ENCODE measurements around the gene SUSD2.

The SUSD2 gene

GRCh38 chr22:24156913-24157821, 24.1 kb upstream of the SUSD2 start:
- Histone ChIP-seq H3K9ac (ENCODE audit: low read length) (peak overlapping the region; percentile 70), H3K27ac (ENCODE audit: low read length) (peak overlapping the region; percentile 58), H3K4me2 (ENCODE audit: low read length) (peak overlapping the region; percentile 83), H3K9me3 (ENCODE audit: insufficient read depth, low read length) (no peaks in the 10 kb centered on the region), H4K20me1 (ENCODE audit: insufficient read depth, low read length) (no peaks in the 10 kb centered on the region; the same call in 1 of the 2 replicates), H3K79me2 (ENCODE audit: low read length) (no peaks in the 10 kb centered on the region), H3K4me1 (ENCODE audit: low read length) (peaks cover 25% of the 10 kb centered on the region), H2AFZ (ENCODE audit: low read depth, low read length) (peak overlapping the region; percentile 5; the same call in 1 of the 2 replicates), H3K27me3 (ENCODE audit: low read depth, low read length) (no peaks in the 10 kb centered on the region), H3K36me3 (replicated peaks; ENCODE audit: low read depth, low read length) (peaks cover 4% of the 10 kb centered on the region), H3K4me3 (ENCODE audit: low read length) (peak overlapping the region; percentile 84)
- TF ChIP-seq CTCF (IDR thresholded peaks at IDR 0.05; ENCODE audit: low read depth, low read length) (peak; percentile 90), EZH2phosphoT487 (IDR thresholded peaks at IDR 0.05; ENCODE audit: low read depth) (no peak)

- Histone ChIP-seq H3K79me2 (ENCODE audit: low read length) (no peaks in the 10 kb centered on the region), H3K4me2 (ENCODE audit: low read length) (peak overlapping the region; percentile 83), H3K4me3 (ENCODE audit: low read length) (peak overlapping the region; percentile 84; the same call in 1 of the 2 replicates), H3K36me3 (replicated peaks; ENCODE audit: low read depth, low read length) (peaks cover 4% of the 10 kb centered on the region), H3K9ac (ENCODE audit: low read length) (peak overlapping the region; percentile 50; the same call in 1 of the 2 replicates), H2AFZ (ENCODE audit: low read depth, low read length) (no peak overlapping the region), H3K27ac (ENCODE audit: low read length) (peak overlapping the region; percentile 57; the same call in 1 of the 2 replicates), H4K20me1 (ENCODE audit: insufficient read depth, low read length) (no peaks in the 10 kb centered on the region; the same call in 1 of the 2 replicates), H3K4me1 (ENCODE audit: low read length) (peaks cover 31% of the 10 kb centered on the region), H3K9me3 (ENCODE audit: insufficient read depth, low read length) (no peaks in the 10 kb centered on the region), H3K27me3 (ENCODE audit: low read depth, low read length) (no peaks in the 10 kb centered on the region)
- TF ChIP-seq EZH2phosphoT487 (IDR thresholded peaks at IDR 0.05; ENCODE audit: low read depth) (no peak), CTCF (IDR thresholded peaks at IDR 0.05; ENCODE audit: low read depth, low read length) (no peak)
Measured at GRCh38 chr22:24157822-24158135, 23.5 kb upstream of the SUSD2 start.

- H3K27me3 ChIP-seq (ENCODE audit: low read depth, low read length): no peaks in the 10 kb centered on the region
- H3K4me2 ChIP-seq (ENCODE audit: low read length): no peak overlapping the region
- no peaks in the 10 kb centered on the region for H3K79me2 ChIP-seq (ENCODE audit: low read length)
- no peaks in the 10 kb centered on the region; the same call in 1 of the 2 replicates for H4K20me1 ChIP-seq (ENCODE audit: insufficient read depth, low read length)
- no peak for TF ChIP-seq EZH2phosphoT487 (IDR thresholded peaks at IDR 0.05; ENCODE audit: low read depth)
- TF ChIP-seq CTCF (IDR thresholded peaks at IDR 0.05; ENCODE audit: low read depth, low read length): no peak
- peaks cover 8% of the 10 kb centered on the region for H3K36me3 ChIP-seq (replicated peaks; ENCODE audit: low read depth, low read length)
- no peak overlapping the region for H3K4me3 ChIP-seq (ENCODE audit: low read length)
- H3K4me1 ChIP-seq (ENCODE audit: low read length): peaks cover 44% of the 10 kb centered on the region
- no peaks in the 10 kb centered on the region for H3K9me3 ChIP-seq (ENCODE audit: insufficient read depth, low read length)
- H3K27ac ChIP-seq (ENCODE audit: low read length): no peak overlapping the region
- H2AFZ ChIP-seq (ENCODE audit: low read depth, low read length): no peak overlapping the region
- H3K9ac ChIP-seq (ENCODE audit: low read length): no peak overlapping the region
Measured at GRCh38 chr22:24159650-24160049, 21.6 kb upstream of the SUSD2 start.

GRCh38 chr22:24160546-24160945, 20.7 kb upstream of the SUSD2 start:
- Histone ChIP-seq H3K4me2 (ENCODE audit: low read length) (no peak overlapping the region), H4K20me1 (ENCODE audit: insufficient read depth, low read length) (no peaks in the 10 kb centered on the region), H3K9ac (ENCODE audit: low read length) (no peak overlapping the region)

More at GRCh38 chr22:24160546-24160945, 20.7 kb upstream of the SUSD2 start:
- H3K4me3 ChIP-seq (ENCODE audit: low read length): no peak overlapping the region
- peaks cover 9% of the 10 kb centered on the region for H3K36me3 ChIP-seq (replicated peaks; ENCODE audit: low read depth, low read length)
- TF ChIP-seq CTCF (IDR thresholded peaks at IDR 0.05; ENCODE audit: low read depth, low read length) (no peak), EZH2phosphoT487 (IDR thresholded peaks at IDR 0.05; ENCODE audit: low read depth) (no peak)
- H3K4me1 ChIP-seq (ENCODE audit: low read length): peaks cover 39% of the 10 kb centered on the region
- no peaks in the 10 kb centered on the region for H3K27me3 ChIP-seq (ENCODE audit: low read depth, low read length)
- H3K27ac ChIP-seq (ENCODE audit: low read length): no peak overlapping the region
- no peaks in the 10 kb centered on the region for H3K79me2 ChIP-seq (ENCODE audit: low read length)
- no peaks in the 10 kb centered on the region for H3K9me3 ChIP-seq (ENCODE audit: insufficient read depth, low read length)
- H2AFZ ChIP-seq (ENCODE audit: low read depth, low read length): no peak overlapping the region
